CD4-positive, alpha-beta memory T cell (primary cell): ENCODE results near the gene MACIR. TPM values are rescaled to one million over a fixed set of nuclear protein-coding genes. Genes with fewer than 3 reads are reported as not detected.

ENCODE experiments used
- CTCF ChIA-PET: fragments of 350-600 bp; sonication (Branson Sonifier 250); formaldehyde crosslinking; loops from one replicate; lab custom pipeline; 2021; ENCODE audit warnings: inconsistent platforms; ENCODE audit not compliant: partially characterized antibody; lab: Charles Lee
- POLR2A ChIA-PET: fragments of 350-600 bp; sonication (Branson Sonifier 250); formaldehyde crosslinking; loops from one replicate; lab custom pipeline; 2021; ENCODE audit not compliant: partially characterized antibody; lab: Charles Lee
- DNase-seq, 5 donors: peaks; one replicate each; pipeline versions ENCODE4 v3.0.0 to v3.0.0-alpha.2; 2020 to 2022; ENCODE audit warnings: mixed read lengths in 1 of 5
- H3K27ac ChIP-seq: one replicate; pipeline ENCODE4 v1.7.0; 2013; ENCODE audit warnings: low read depth, low read length
- H3K27me3 ChIP-seq: 2 replicates; pipeline ENCODE4 v1.7.0; 2013; ENCODE audit warnings: mild to moderate bottlenecking, low read length, moderate library complexity; ENCODE audit not compliant: insufficient read depth
- H3K36me3 ChIP-seq: 2 replicates; pipeline ENCODE4 v1.7.0; 2013; ENCODE audit warnings: mild to moderate bottlenecking, low read length, moderate library complexity; ENCODE audit not compliant: insufficient read depth
- H3K4me1 ChIP-seq: 2 replicates; pipeline ENCODE4 v1.7.0; 2013; ENCODE audit warnings: mild to moderate bottlenecking, low read length, moderate library complexity; ENCODE audit not compliant: insufficient read depth
- H3K4me3 ChIP-seq, 2 donors: one replicate each; pipeline ENCODE4 v1.7.0; 2013; ENCODE audit warnings: low read length in 2 of 2, mild to moderate bottlenecking in 1 of 2
- H3K9me3 ChIP-seq, 2 donors: one replicate each; pipeline ENCODE4 v1.7.0; 2013; ENCODE audit warnings: low read length in 2 of 2, control low read depth in 1 of 2; ENCODE audit not compliant: control insufficient read depth in 1 of 2
- H3K27ac Mint-ChIP-seq, 7 donors: one replicate each; pipeline ENCODE4 v1.8.0; 2020 to 2021; ENCODE audit warnings: mixed read lengths in 7 of 7, mild to moderate bottlenecking in 6 of 7, inconsistent platforms in 3 of 7, moderate library complexity in 3 of 7
- H3K27me3 Mint-ChIP-seq, 2 donors: one replicate each; pipeline ENCODE4 v1.8.0; 2020 to 2021; ENCODE audit warnings: mixed read lengths in 2 of 2
- H3K36me3 Mint-ChIP-seq, 2 donors: one replicate each; pipeline ENCODE4 v1.8.0; 2020 to 2021; ENCODE audit warnings: mixed read lengths in 2 of 2, inconsistent platforms in 1 of 2, mild to moderate bottlenecking in 1 of 2
- H3K4me1 Mint-ChIP-seq, 4 donors: one replicate each; pipeline ENCODE4 v1.8.0; 2020 to 2021; ENCODE audit warnings: mixed read lengths in 4 of 4, mild to moderate bottlenecking in 1 of 4
- H3K4me3 Mint-ChIP-seq, 8 donors: one replicate each; pipeline ENCODE4 v1.8.0; 2020 to 2021; ENCODE audit warnings: mixed read lengths in 8 of 8, mild to moderate bottlenecking in 7 of 8, moderate library complexity in 6 of 8, inconsistent platforms in 3 of 8
- H3K9me3 Mint-ChIP-seq, 8 donors: one replicate each; pipeline ENCODE4 v1.8.0; 2020 to 2021; ENCODE audit warnings: mixed read lengths in 8 of 8, mild to moderate bottlenecking in 5 of 8, inconsistent platforms in 3 of 8, moderate library complexity in 1 of 8
- intact Hi-C: fragments of 100-400 bp; cut with micrococcal nuclease; formaldehyde crosslinking; loops from one replicate; pipeline ENCODE4 v1.15.1; 2023
- polyA plus RNA-seq, 2 donors: library from polyadenylated mRNA; unstranded; fragments of 300-500 nt; fragmentation: Illumina TruSeq; gene quantifications; one replicate each; pipeline ENCODE4 v1.2.3, GENCODE V29; 2021
- total RNA-seq, 2 experiments: library from RNA; stranded (reverse); gene quantifications; one replicate each; pipeline ENCODE4 v1.2.3, GENCODE V29; 2021

MACIR gene
- total and polyA plus RNA-seq, 4 experiments from 2014 or later: 2.1 to 4.3 (median 3.2) TPM

GRCh38 chr5:103228061-103228460, 30.5 kb upstream of the MACIR start:
- H3K9me3 ChIP-seq: no peaks in the 10 kb centered on the region
- Mint-ChIP-seq H3K36me3 (no peaks in the 10 kb centered on the region), H3K9me3 (peaks cover 0 to 4% (median 0%) of the 10 kb centered on the region in 8 donors), H3K4me3 (no peak overlapping the region), H3K4me1 (no peaks in the 10 kb centered on the region), H3K27me3 (peaks cover 18 to 27% of the 10 kb centered on the region in 2 donors), H3K27ac (no peak overlapping the region)
- H3K36me3 ChIP-seq: no peaks in the 10 kb centered on the region
- ChIA-PET CTCF (no interaction called here), POLR2A (no interaction called here)
- H3K4me3 ChIP-seq: no peak overlapping the region
- intact Hi-C loops: no loop called here
- H3K27me3 ChIP-seq: no peaks in the 10 kb centered on the region
- H3K4me1 ChIP-seq: no peaks in the 10 kb centered on the region
- H3K27ac ChIP-seq: no peak overlapping the region
- no peak for DNase-seq

GRCh38 chr5:103228588-103228987, 30.0 kb upstream of the MACIR start:
- Mint-ChIP-seq H3K27me3 (peaks cover 18 to 27% of the 10 kb centered on the region in 2 donors), H3K4me3 (no peak overlapping the region), H3K9me3 (peaks cover 0 to 4% (median 0%) of the 10 kb centered on the region in 8 donors), H3K27ac (no peak overlapping the region), H3K4me1 (no peaks in the 10 kb centered on the region), H3K36me3 (no peaks in the 10 kb centered on the region)
- Histone ChIP-seq H3K36me3 (no peaks in the 10 kb centered on the region), H3K4me1 (no peaks in the 10 kb centered on the region), H3K4me3 (no peak overlapping the region), H3K9me3 (no peaks in the 10 kb centered on the region), H3K27ac (no peak overlapping the region), H3K27me3 (no peaks in the 10 kb centered on the region)
- intact Hi-C loops: no loop called here
- ChIA-PET POLR2A (no interaction called here), CTCF (interaction anchor here (0.6 kb wide), 1 partner anchor 242 kb away, joined by 3 read pairs; no protein-coding TSS in a partner anchor)
- DNase-seq: no peak

GRCh38 chr5:103232393-103232999, 26.1 kb upstream of the MACIR start:
- intact Hi-C loops: loop anchor here (1.0 kb wide), 1 partner anchor 26 kb away; the partner anchor contains the start of gene MACIR
- H3K27me3 Mint-ChIP-seq: peaks cover 8 to 9% of the 10 kb centered on the region in 2 donors

GRCh38 chr5:103234239-103234975, 24.2 kb upstream of the MACIR start:
- H3K4me3 ChIP-seq: no peak overlapping the region
- H3K27ac ChIP-seq: no peak overlapping the region
- CTCF ChIA-PET: interaction anchor here (1.1 to 3.4 kb wide), 2 partner anchors 238 to 242 kb away, joined by 3 to 43 read pairs; no protein-coding TSS in a partner anchor
- H3K4me3 Mint-ChIP-seq: no peak overlapping the region
- H3K36me3 ChIP-seq: no peaks in the 10 kb centered on the region
- no peak for DNase-seq
- H3K9me3 Mint-ChIP-seq: peaks cover 0 to 12% (median 5%) of the 10 kb centered on the region in 8 donors
- no peaks in the 10 kb centered on the region for H3K27me3 ChIP-seq
- H3K36me3 Mint-ChIP-seq: no peaks in the 10 kb centered on the region
- POLR2A ChIA-PET: no interaction called here
- intact Hi-C loops: no loop called here
- H3K4me1 Mint-ChIP-seq: no peaks in the 10 kb centered on the region
- H3K27ac Mint-ChIP-seq: no peak overlapping the region
- H3K4me1 ChIP-seq: no peaks in the 10 kb centered on the region
- no peaks in the 10 kb centered on the region for H3K9me3 ChIP-seq
- peaks cover 8% of the 10 kb centered on the region in 2 donors for H3K27me3 Mint-ChIP-seq

More at GRCh38 chr5:103232393-103232999, 26.1 kb upstream of the MACIR start:
- Mint-ChIP-seq H3K4me1 (no peaks in the 10 kb centered on the region), H3K27ac (no peak overlapping the region), H3K9me3 (no peaks in the 10 kb centered on the region), H3K36me3 (no peaks in the 10 kb centered on the region), H3K4me3 (no peak overlapping the region)
- no peak overlapping the region for H3K27ac ChIP-seq
- H3K9me3 ChIP-seq: no peaks in the 10 kb centered on the region
- no peaks in the 10 kb centered on the region for H3K36me3 ChIP-seq
- H3K4me1 ChIP-seq: no peaks in the 10 kb centered on the region
- ChIA-PET CTCF (interaction anchor here (0.9 to 3.4 kb wide), 11 partner anchors 8 to 695 kb away, joined by 3 to 43 read pairs (median 5); partner anchors contain the start of gene MACIR), POLR2A (interaction anchor here (1.3 kb wide), 1 partner anchor 112 kb away, joined by 3 read pairs; the partner anchor contains the start of genes GIN1 and PPIP5K2)
- H3K4me3 ChIP-seq: no peak overlapping the region
- peak in 4 of 5 donors; percentile 19 to 35 (median 33) for DNase-seq
- no peaks in the 10 kb centered on the region for H3K27me3 ChIP-seq

- peaks cover 0 to 3% of the 10 kb centered on the region in 2 donors for H3K9me3 ChIP-seq
- no peaks in the 10 kb centered on the region for H3K4me1 ChIP-seq
- no peak overlapping the region for H3K4me3 ChIP-seq
- no peaks in the 10 kb centered on the region for H3K4me1 Mint-ChIP-seq
- H3K27me3 Mint-ChIP-seq: peaks cover 10 to 14% of the 10 kb centered on the region in 2 donors
- ChIA-PET CTCF (no interaction called here), POLR2A (no interaction called here)
- peaks cover 0 to 22% (median 8%) of the 10 kb centered on the region in 8 donors for H3K9me3 Mint-ChIP-seq
- intact Hi-C loops: no loop called here
- H3K27ac ChIP-seq: no peak overlapping the region
- H3K27me3 ChIP-seq: no peaks in the 10 kb centered on the region
- no peak for DNase-seq
- no peaks in the 10 kb centered on the region for H3K36me3 ChIP-seq
- no peak overlapping the region for H3K27ac Mint-ChIP-seq
- H3K36me3 Mint-ChIP-seq: no peaks in the 10 kb centered on the region
- H3K4me3 Mint-ChIP-seq: no peak overlapping the region
These were observed 22.7 kb upstream of the MACIR start for GRCh38 chr5:103235891-103236290.

DNA sequence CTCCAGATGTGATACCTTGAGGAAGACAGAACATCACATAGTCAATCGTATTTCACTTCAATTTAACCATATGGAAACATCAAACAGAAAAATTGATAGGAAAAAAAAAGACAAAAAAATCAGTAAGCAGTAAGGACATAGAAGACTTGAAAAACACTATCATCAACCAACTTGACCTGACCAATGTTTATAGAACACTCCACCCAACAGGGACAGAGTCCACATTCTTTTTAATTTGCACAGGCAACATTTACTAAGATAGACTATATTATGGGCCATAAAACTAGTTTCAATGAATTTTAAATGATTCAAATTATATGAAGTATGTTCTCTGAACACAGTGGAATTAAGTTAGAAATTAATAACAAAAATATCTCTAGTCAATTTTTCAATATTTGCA, 20.8 kb upstream of the MACIR start:
- H3K9me3 Mint-ChIP-seq: peaks cover 0 to 27% (median 10%) of the 10 kb centered on the region in 8 donors
- Histone ChIP-seq H3K27ac (no peak overlapping the region), H3K27me3 (no peaks in the 10 kb centered on the region), H3K4me1 (no peaks in the 10 kb centered on the region), H3K9me3 (peaks cover 0 to 3% of the 10 kb centered on the region in 2 donors), H3K4me3 (no peak overlapping the region), H3K36me3 (no peaks in the 10 kb centered on the region)
- ChIA-PET CTCF (no interaction called here), POLR2A (no interaction called here)
- H3K36me3 Mint-ChIP-seq: no peaks in the 10 kb centered on the region
- no peak for DNase-seq
- intact Hi-C loops: no loop called here
- no peak overlapping the region for H3K4me3 Mint-ChIP-seq
- peaks cover 12 to 21% of the 10 kb centered on the region in 2 donors for H3K27me3 Mint-ChIP-seq
- no peaks in the 10 kb centered on the region for H3K4me1 Mint-ChIP-seq
- no peak overlapping the region for H3K27ac Mint-ChIP-seq

DNA sequence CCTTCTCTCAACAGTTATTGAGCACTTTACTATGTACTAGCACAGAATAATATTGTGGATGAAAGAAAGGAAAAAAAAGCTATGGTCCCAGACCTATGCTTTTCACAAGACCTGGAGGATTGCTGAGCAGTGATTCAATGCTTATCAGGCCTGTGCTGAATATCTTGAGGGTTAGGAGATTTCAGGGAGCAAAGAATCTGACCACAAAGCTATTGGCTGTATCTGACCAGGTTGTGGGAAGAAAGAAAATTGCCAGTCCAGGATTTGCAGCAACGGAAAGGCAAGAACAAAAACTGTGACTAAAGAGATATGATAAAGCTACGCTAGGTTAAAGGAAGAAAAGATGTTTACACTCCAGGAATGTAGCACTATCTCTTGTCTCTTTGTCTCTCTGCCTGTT, 14.9 kb upstream of the MACIR start:
- H3K27me3 ChIP-seq: peaks cover 4% of the 10 kb centered on the region
- Mint-ChIP-seq H3K4me3 (no peak overlapping the region), H3K4me1 (peaks cover 4 to 10% (median 7%) of the 10 kb centered on the region in 4 donors), H3K36me3 (no peaks in the 10 kb centered on the region), H3K27ac (no peak overlapping the region), H3K9me3 (peaks cover 0 to 22% (median 10%) of the 10 kb centered on the region in 8 donors), H3K27me3 (peaks cover 26 to 44% of the 10 kb centered on the region in 2 donors)
- H3K27ac ChIP-seq: no peak overlapping the region
- H3K36me3 ChIP-seq: no peaks in the 10 kb centered on the region
- DNase-seq: no peak
- ChIA-PET CTCF (interaction anchor here (1.5 kb wide), 1 partner anchor 11 kb away, joined by 5 read pairs; no protein-coding TSS in a partner anchor), POLR2A (no interaction called here)
- intact Hi-C loops: no loop called here
- peaks cover 7% of the 10 kb centered on the region for H3K4me1 ChIP-seq
- H3K9me3 ChIP-seq: peaks cover 0 to 3% of the 10 kb centered on the region in 2 donors
- no peak overlapping the region for H3K4me3 ChIP-seq
